ENCODE results near the gene MDP1.

DNA sequence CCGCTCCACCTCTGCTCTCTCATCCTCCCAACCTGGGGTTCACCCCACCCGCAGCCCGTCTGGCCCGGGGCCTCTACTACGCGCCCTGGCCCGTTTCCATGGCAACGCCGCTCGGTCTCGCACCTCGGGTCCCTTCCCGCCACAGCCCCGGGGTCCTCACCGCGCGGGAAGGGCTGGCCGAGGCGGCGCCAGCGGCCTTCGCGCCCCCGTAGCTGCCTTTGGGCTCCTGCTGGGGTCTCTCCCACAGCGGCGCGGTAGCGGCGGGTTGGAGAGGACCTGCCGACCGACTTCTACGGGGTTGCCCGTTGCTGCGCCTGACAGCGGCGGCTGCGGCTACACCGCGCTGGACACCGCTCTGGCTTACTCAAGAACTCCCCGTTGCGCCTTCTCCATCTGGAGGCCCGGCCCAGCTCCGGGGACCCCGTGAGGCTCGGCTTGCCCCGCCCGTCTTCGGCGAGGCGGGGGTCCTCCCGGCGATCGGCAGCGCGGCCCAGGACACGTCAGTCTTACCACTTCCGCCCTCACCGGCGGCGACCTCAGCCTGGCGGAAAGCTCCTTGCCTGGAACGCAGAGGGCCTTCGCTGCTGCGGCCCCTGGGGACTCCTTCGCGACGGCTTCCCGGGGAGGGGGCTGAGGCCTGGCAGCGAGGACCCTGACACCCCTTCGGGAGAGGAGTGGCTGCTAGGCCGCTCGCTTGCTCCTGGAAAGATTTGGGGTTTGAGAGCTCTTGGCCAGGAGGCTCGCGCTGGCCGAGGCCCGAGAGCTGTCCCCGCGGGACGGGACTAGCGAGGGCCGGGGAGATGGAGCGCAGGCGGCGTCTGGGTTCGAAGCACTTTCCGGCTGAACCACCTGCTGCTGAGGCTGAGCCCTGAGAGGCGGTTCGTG is 20.4 kb downstream of the MDP1 start, which contains the start of gene TM9SF1:
- TF ChIP-seq ZNF274 (IDR thresholded peaks at IDR 0.05; ENCODE audit: low read depth, low read length), result no peak
- no peak for TF ChIP-seq YY1 (IDR thresholded peaks at IDR 0.05; ENCODE audit: insufficient read depth, insufficient read length)
- TF ChIP-seq SUZ12 (IDR thresholded peaks at IDR 0.05; ENCODE audit: extremely low read depth, insufficient read depth, insufficient read length), result no peak

All from NT2/D1 (cell line).